B cell (primary cell): ENCODE data around the gene P3H3. TPM values are rescaled to one million over a fixed set of nuclear protein-coding genes. Genes with fewer than 3 reads are reported as not detected.

ENCODE experiments used
- ATAC-seq: fragments of 200-7000 bp; cut with Tn5 transposase; one replicate; pipeline ENCODE4 v1.10.0; 2021; ENCODE audit warnings: low read depth, mild to moderate bottlenecking, moderate number of reproducible peaks, moderate library complexity
- CTCF ChIA-PET: fragments of 350-600 bp; sonication (Branson Sonifier 250); formaldehyde crosslinking; loops from one replicate; lab custom pipeline; 2021; ENCODE audit warnings: antibody characterized with exemption, inconsistent platforms; lab: Charles Lee
- POLR2A ChIA-PET: fragments of 350-600 bp; sonication (Branson Sonifier 250); formaldehyde crosslinking; loops from one replicate; lab custom pipeline; 2021; ENCODE audit warnings: antibody characterized with exemption; lab: Charles Lee
- DNase-seq: peaks from one replicate; pipeline ENCODE4 v3.0.0; 2013
- H2AFZ ChIP-seq: 2 replicates; pipeline ENCODE4 v1.6.1; 2012; ENCODE audit warnings: mild to moderate bottlenecking, low read depth, low read length; ENCODE audit not compliant: insufficient read depth, poor library complexity, severe bottlenecking
- H3K27ac ChIP-seq, 2 donors: 1 replicate in 1 of 2; 2 replicates in 1 of 2; pipeline ENCODE4 v1.5.1; 2012 to 2013; ENCODE audit warnings: low read length in 2 of 2, mild to moderate bottlenecking in 2 of 2, moderate library complexity in 1 of 2
- H3K27me3 ChIP-seq, 4 experiments: fragments of 200-600 bp in 1 of 4; sonication (generic) in 1 of 4; replicated peaks in 1 of 4; 1 replicate in 2 of 4; 2 replicates in 2 of 4; pipeline versions ENCODE4 v1.6.1 to v1.7.0; 2013 to 2016; ENCODE audit warnings: low read length in 3 of 4, mild to moderate bottlenecking in 2 of 4, mixed read lengths in 1 of 4, moderate library complexity in 1 of 4; ENCODE audit not compliant: insufficient read depth in 4 of 4, control insufficient read depth in 3 of 4; ENCODE audit errors: control extremely low read depth in 1 of 4
- H3K36me3 ChIP-seq, 2 experiments: replicated peaks in 1 of 2; 1 replicate in 1 of 2; 2 replicates in 1 of 2; pipeline versions ENCODE4 v1.6.1 to v1.7.1; 2013; ENCODE audit warnings: low read length in 1 of 2; ENCODE audit not compliant: insufficient read depth in 2 of 2, control insufficient read depth in 1 of 2; ENCODE audit errors: control extremely low read depth in 1 of 2, extremely low read depth in 1 of 2
- H3K4me1 ChIP-seq, 2 donors: fragments of 200-600 bp in 1 of 2; sonication (generic) in 1 of 2; 1 replicate in 1 of 2; 2 replicates in 1 of 2; pipeline versions ENCODE4 v1.5.1 to v1.6.1; 2013 to 2017; ENCODE audit warnings: low read length in 2 of 2; ENCODE audit not compliant: control insufficient read depth in 2 of 2, insufficient read depth in 2 of 2
- H3K4me2 ChIP-seq: replicated peaks from 2 replicates; pipeline ENCODE3; 2012; ENCODE audit warnings: mild to moderate bottlenecking, low read depth, low read length; ENCODE audit not compliant: poor library complexity, severe bottlenecking
- H3K4me3 ChIP-seq, 5 experiments: fragments of 200-600 bp in 1 of 5; sonication (generic) in 1 of 5; 1 replicate in 3 of 5; 2 replicates in 2 of 5; pipeline versions ENCODE4 v1.5.1 to v1.7.0; 2011 to 2016; ENCODE audit warnings: low read length in 4 of 5, mild to moderate bottlenecking in 4 of 5, low read depth in 2 of 5, control low read depth in 1 of 5, moderate library complexity in 1 of 5; ENCODE audit not compliant: insufficient read depth in 1 of 5; ENCODE audit errors: control extremely low read depth in 1 of 5, extremely low read depth in 1 of 5
- H3K79me2 ChIP-seq: fragments of 200-600 bp; sonication (generic); one replicate; pipeline ENCODE4 v1.6.0; 2016; ENCODE audit warnings: low read length; ENCODE audit not compliant: control insufficient read depth, insufficient read depth
- H3K9ac ChIP-seq: fragments of 200-600 bp; sonication (generic); 2 replicates; pipeline ENCODE4 v1.6.1; 2017; ENCODE audit warnings: mild to moderate bottlenecking, low read length, moderate library complexity
- H3K9me3 ChIP-seq, 3 donors: one replicate each; pipeline versions ENCODE4 v1.6.1 to v1.7.1; 2013; ENCODE audit warnings: low read length in 2 of 3; ENCODE audit not compliant: control insufficient read depth in 2 of 3, insufficient read depth in 1 of 3; ENCODE audit errors: control extremely low read depth in 1 of 3
- H4K20me1 ChIP-seq: 2 replicates; pipeline ENCODE4 v1.6.0; 2012; ENCODE audit warnings: mild to moderate bottlenecking, low read length; ENCODE audit not compliant: insufficient read depth, control insufficient read depth, poor library complexity, severe bottlenecking
- H3K27ac Mint-ChIP-seq: one replicate; pipeline ENCODE4 v1.8.0; 2021; ENCODE audit warnings: mixed read lengths
- H3K27me3 Mint-ChIP-seq: one replicate; pipeline ENCODE4 v1.8.0; 2021; ENCODE audit warnings: mixed read lengths
- H3K4me1 Mint-ChIP-seq: one replicate; pipeline ENCODE4 v1.8.0; 2021; ENCODE audit warnings: mixed read lengths
- H3K4me3 Mint-ChIP-seq: one replicate; pipeline ENCODE4 v1.8.0; 2021; ENCODE audit warnings: mixed read lengths
- H3K9me3 Mint-ChIP-seq: one replicate; pipeline ENCODE4 v1.8.0; 2022; ENCODE audit warnings: mixed read lengths; ENCODE audit not compliant: insufficient read depth
- CTCF ChIP-seq: fragments of 200-600 bp; IDR thresholded peaks from one replicate; pipeline ENCODE4 v1.8.0; 2022; ENCODE audit warnings: antibody characterized with exemption, mild to moderate bottlenecking
- EZH2 ChIP-seq: IDR thresholded peaks from 2 replicates; pipeline ENCODE4 v1.6.1; 2012; ENCODE audit warnings: borderline replicate concordance, low read depth, mild to moderate bottlenecking, moderate library complexity, low read length; ENCODE audit not compliant: insufficient read depth, poor library complexity, severe bottlenecking
- WGBS: methylation state at CpG from one replicate; pipeline ENCODE4 v1.1.5; 2013; ENCODE audit warnings: missing lambda C conversion rate; ENCODE audit not compliant: insufficient coverage; 5-methylcytosine and 5-hydroxymethylcytosine counted together
- intact Hi-C: fragments of 100-400 bp; cut with micrococcal nuclease; formaldehyde crosslinking; loops from one replicate; pipeline ENCODE4 v1.10.0; 2022
- polyA plus RNA-seq: library from polyadenylated mRNA; depleted of rRNA; stranded (reverse); fragments of >200 nt; gene quantifications from 2 replicates; pipeline ENCODE4 v1.2.3, GENCODE V29; 2012
- total RNA-seq, 2 donors: library from RNA; stranded (reverse); fragments of 120-200 nt in 1 of 2; gene quantifications; 1 replicate in 1 of 2; 2 replicates in 1 of 2; pipeline versions ENCODE4 v1.2.3 to v1.2.4, GENCODE V29; 2013 to 2022

The P3H3 gene
- total and polyA plus RNA-seq, 2 donors (not counting 1 experiment from before 2014, with no cell fraction given), result 0.09 TPM; not detected in 1

DNA sequence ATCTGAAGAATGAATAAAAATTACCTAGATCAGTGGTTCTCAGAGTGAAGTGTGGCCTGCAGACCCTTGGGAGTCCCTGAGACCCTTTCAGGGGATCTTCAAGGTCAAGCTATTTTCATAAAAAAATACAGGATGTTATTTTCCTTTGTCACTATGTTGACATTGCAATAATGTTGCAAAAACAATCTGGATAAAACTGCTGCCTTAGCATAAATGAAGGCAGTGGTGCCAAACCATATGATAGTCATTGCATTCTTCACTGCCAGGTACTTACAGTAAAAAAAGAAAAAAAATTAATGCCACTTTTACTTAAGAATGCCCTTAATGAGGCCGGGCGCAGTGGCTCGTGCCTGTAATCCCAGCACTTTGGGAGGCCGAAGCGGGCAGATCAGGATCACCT lies 40.9 kb upstream of the P3H3 start:
- WGBS, result 98% methylated on average over 5 of the region's 5 CpGs
- CTCF ChIA-PET, result interaction anchor here (1.4 to 1.5 kb wide), 3 partner anchors 21 to 26 kb away, joined by 3 read pairs; no protein-coding TSS in a partner anchor
- peaks cover 0 to 13% (median 0%) of the 10 kb centered on the region in 4 experiments for H3K27me3 ChIP-seq
- H3K4me1 ChIP-seq, result peaks cover 4 to 6% of the 10 kb centered on the region in 2 donors
- POLR2A ChIA-PET, result no interaction called here
- H4K20me1 ChIP-seq, result no peaks in the 10 kb centered on the region
- no peak overlapping the region for H3K27ac Mint-ChIP-seq
- H3K9me3 ChIP-seq, result no peaks in the 10 kb centered on the region
- peaks cover 11% of the 10 kb centered on the region for H3K27me3 Mint-ChIP-seq
- H3K9ac ChIP-seq, result no peak overlapping the region
- intact Hi-C loops, result no loop called here
- H3K4me3 ChIP-seq, result no peak overlapping the region
- H3K4me1 Mint-ChIP-seq, result peaks cover 2% of the 10 kb centered on the region
- no peaks in the 10 kb centered on the region for H3K9me3 Mint-ChIP-seq
- no peak overlapping the region for H3K4me2 ChIP-seq
- no peak overlapping the region for H2AFZ ChIP-seq
- no peak overlapping the region for H3K27ac ChIP-seq
- no peaks in the 10 kb centered on the region for H3K79me2 ChIP-seq
- DNase-seq (no peak), ATAC-seq (no peak)
- TF ChIP-seq EZH2, result no peak
- TF ChIP-seq CTCF, result no peak
- no peaks in the 10 kb centered on the region for H3K36me3 ChIP-seq
- no peak overlapping the region for H3K4me3 Mint-ChIP-seq

DNA sequence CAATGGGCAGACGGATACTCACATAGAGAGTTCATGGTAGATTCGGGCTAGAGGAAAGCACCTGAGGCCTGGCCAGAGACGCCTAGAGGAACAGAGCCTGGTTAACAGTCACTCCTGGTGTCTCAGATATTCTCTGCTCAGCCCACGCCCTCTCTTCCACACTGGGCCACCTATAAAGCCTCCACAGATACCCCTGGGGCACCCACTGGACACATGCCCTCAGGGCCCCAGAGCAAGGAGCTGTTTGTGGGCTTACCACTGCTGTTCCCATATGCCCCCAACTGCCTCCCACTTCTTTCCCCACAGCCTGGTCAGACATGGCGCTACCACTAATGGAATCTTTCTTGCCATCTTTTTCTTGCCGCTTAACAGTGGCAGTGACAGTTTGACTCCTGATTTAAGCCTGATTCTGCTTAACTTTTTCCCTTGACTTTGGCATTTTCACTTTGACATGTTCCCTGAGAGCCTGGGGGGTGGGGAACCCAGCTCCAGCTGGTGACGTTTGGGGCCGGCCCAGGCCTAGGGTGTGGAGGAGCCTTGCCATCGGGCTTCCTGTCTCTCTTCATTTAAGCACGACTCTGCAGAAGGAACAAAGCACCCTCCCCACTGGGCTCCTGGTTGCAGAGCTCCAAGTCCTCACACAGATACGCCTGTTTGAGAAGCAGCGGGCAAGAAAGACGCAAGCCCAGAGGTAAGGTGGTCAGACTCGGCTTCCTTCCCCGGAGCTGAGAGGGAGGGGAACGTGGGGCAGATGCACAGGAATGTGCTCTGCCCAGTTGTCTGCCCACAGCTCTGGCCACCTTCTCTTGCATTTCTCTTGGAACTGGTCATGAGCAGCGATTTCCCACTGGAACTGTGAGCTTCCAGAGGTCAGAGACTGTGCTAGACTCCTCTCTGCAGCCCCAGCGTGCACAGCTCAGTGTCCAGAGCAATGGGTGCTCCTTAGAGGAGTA lies 39.0 kb upstream of the P3H3 start, which contains the start of gene CD4:
Gene CD4 (plus strand): TSS at position 557 of the 953 bp plus-strand sequence. CDS start 10,611 bp downstream, outside the sequence.
- peaks cover 13% of the 10 kb centered on the region for H3K4me1 Mint-ChIP-seq
- WGBS, result 62% methylated on average over 15 of the region's 18 CpGs
- intact Hi-C loops, result no loop called here

More for the DNA sequence above, 39.0 kb upstream of the P3H3 start, which contains the start of gene CD4:
- peak within 1 kb of the TSS; percentile 0 for H2AFZ ChIP-seq
- H3K4me2 ChIP-seq, result no peak within 1 kb of the TSS
- Mint-ChIP-seq H3K4me3 (no peak within 1 kb of the TSS), H3K27ac (no peak within 1 kb of the TSS), H3K9me3 (no peaks in the 10 kb centered on the region), H3K27me3 (peaks cover 16% of the 10 kb centered on the region)
- no peaks in the 10 kb centered on the region for H3K36me3 ChIP-seq
- no peak within 1 kb of the TSS for H3K27ac ChIP-seq
- no peaks in the 10 kb centered on the region for H4K20me1 ChIP-seq
- TF ChIP-seq CTCF (no peak), EZH2 (no peak)
- no peak within 1 kb of the TSS for H3K4me3 ChIP-seq
- peaks cover 0 to 22% (median 0%) of the 10 kb centered on the region in 4 experiments for H3K27me3 ChIP-seq
- ChIA-PET POLR2A (interaction anchor here (0.6 kb wide), 1 partner anchor 142 kb away, joined by 3 read pairs; no protein-coding TSS in a partner anchor), CTCF (interaction anchor here (1.3 kb wide), 1 partner anchor 324 kb away, joined by 3 read pairs; no protein-coding TSS in a partner anchor)
- H3K9me3 ChIP-seq, result no peaks in the 10 kb centered on the region
- peaks cover 13 to 19% of the 10 kb centered on the region in 2 donors for H3K4me1 ChIP-seq
- no peaks in the 10 kb centered on the region for H3K79me2 ChIP-seq
- H3K9ac ChIP-seq, result no peak within 1 kb of the TSS
- no peak for DNase-seq
- no peak for ATAC-seq
